NB4 (cell line): Measurements from ENCODE around the gene ALX1.

Experiments used
- DNase-seq: peaks from one replicate; pipeline ENCODE4 v3.0.0; 2010; ENCODE audit warnings: low read depth
- H3K4me3 ChIP-seq: one replicate; pipeline ENCODE4 v1.5.1; 2011; ENCODE audit warnings: mild to moderate bottlenecking, low read depth, low read length, moderate library complexity
- CTCF ChIP-seq: IDR thresholded peaks from one replicate; pipeline ENCODE4 v1.5.1; 2012; ENCODE audit warnings: low read depth, low read length
- MAX ChIP-seq: IDR thresholded peaks from 2 replicates; pipeline ENCODE4 v1.6.1; 2011; ENCODE audit warnings: low read depth, low read length
- MYC ChIP-seq: IDR thresholded peaks from 2 replicates; pipeline ENCODE4 v1.6.1; 2011; ENCODE audit warnings: low read depth, low read length
- POLR2A ChIP-seq: IDR thresholded peaks from 2 replicates; pipeline ENCODE4 v1.6.1; 2011; ENCODE audit warnings: mild to moderate bottlenecking; ENCODE audit not compliant: insufficient read length; ENCODE audit errors: extremely low read depth

Gene ALX1

GRCh38 chr12:85280165-85280983 lies at the start of gene ALX1:
TSS of gene ALX1 (plus strand) at chr12:85280220. CDS start at chr12:85280262, 42 bp downstream.
- no peak within 1 kb of the TSS for H3K4me3 ChIP-seq
- DNase-seq, result no peak
- TF ChIP-seq MAX, result no peak
- no peak for TF ChIP-seq CTCF

GRCh38 chr12:85237327-85237726 lies 42.7 kb upstream of the ALX1 start:
- H3K4me3 ChIP-seq, result no peak overlapping the region
- TF ChIP-seq POLR2A, result no peak
- TF ChIP-seq CTCF, result no peak
- no peak for TF ChIP-seq MYC
- no peak for TF ChIP-seq MAX
- no peak for DNase-seq

- DNase-seq, result no peak
- TF ChIP-seq CTCF, result no peak
- no peak for TF ChIP-seq MAX
- no peak for TF ChIP-seq POLR2A
- TF ChIP-seq MYC, result no peak
- no peak overlapping the region for H3K4me3 ChIP-seq
Measured at GRCh38 chr12:85244561-85244960, 35.5 kb upstream of the ALX1 start.

- DNase-seq, result no peak
- no peak overlapping the region for H3K4me3 ChIP-seq
- TF ChIP-seq MAX (no peak), POLR2A (no peak), MYC (no peak), CTCF (no peak)
Measured at GRCh38 chr12:85253853-85254252, 26.2 kb upstream of the ALX1 start.

- DNase-seq, result no peak
- H3K4me3 ChIP-seq, result no peak overlapping the region
- TF ChIP-seq CTCF (no peak), POLR2A (no peak)
Measured at GRCh38 chr12:85257671-85258070, 22.3 kb upstream of the ALX1 start.

GRCh38 chr12:85260447-85260846 lies 19.6 kb upstream of the ALX1 start:
- H3K4me3 ChIP-seq, result no peak overlapping the region
- DNase-seq, result no peak
- TF ChIP-seq CTCF (no peak), POLR2A (no peak), MYC (no peak), MAX (no peak)
